Fibroblast of skin of right quadriceps (primary cell): ENCODE results near the gene CBFA2T2.
"Not testable (repeated sequence)": the region's sequence is repeated elsewhere in the genome, so short reads cannot be mapped to it uniquely, and the experiment has no call there.

Experiments used
- DNase-seq: peaks from one replicate; pipeline ENCODE4 v3.0.0-alpha.2; 2013

The CBFA2T2 gene

GRCh38 chr20:33490023-33490933 is at the start of gene CBFA2T2:
Gene CBFA2T2, plus strand, starts transcription at chr20:33490096. Its CDS starts 172 bp downstream, at chr20:33490268.
- DNase-seq: peak; percentile 61

- not testable (repeated sequence) for DNase-seq
These were observed 49.3 kb upstream of the CBFA2T2 start for GRCh38 chr20:33440562-33440961.

- DNase-seq: no peak
These were observed 48.5 kb upstream of the CBFA2T2 start for GRCh38 chr20:33441142-33441955.

GRCh38 chr20:33442136-33443005 is 47.5 kb upstream of the CBFA2T2 start:
- no peak for DNase-seq

GRCh38 chr20:33443006-33443511 is 46.8 kb upstream of the CBFA2T2 start:
- no peak for DNase-seq

- peak; percentile 76 for DNase-seq
These were observed 46.2 kb upstream of the CBFA2T2 start, which contains the start of gene SNTA1 for GRCh38 chr20:33443512-33444239. Gene SNTA1, minus strand, starts transcription at chr20:33443763. Its CDS starts 143 bp downstream, at chr20:33443620.

GRCh38 chr20:33444797-33445560 is 44.9 kb upstream of the CBFA2T2 start:
- no peak for DNase-seq

GRCh38 chr20:33445881-33446625 is 43.8 kb upstream of the CBFA2T2 start:
- DNase-seq: no peak

GRCh38 chr20:33450867-33451266 is 39.0 kb upstream of the CBFA2T2 start:
- no peak for DNase-seq

- peak; percentile 58 for DNase-seq
These were observed 32.8 kb upstream of the CBFA2T2 start for GRCh38 chr20:33456916-33457642.

- DNase-seq: no peak
These were observed 30.3 kb upstream of the CBFA2T2 start for GRCh38 chr20:33459599-33459998.

- no peak for DNase-seq
These were observed 29.2 kb upstream of the CBFA2T2 start for GRCh38 chr20:33460711-33461110.

- no peak for DNase-seq
These were observed 26.4 kb upstream of the CBFA2T2 start for GRCh38 chr20:33463332-33464101.

- not testable (repeated sequence) for DNase-seq
These were observed 25.1 kb upstream of the CBFA2T2 start for GRCh38 chr20:33464759-33465158.

- DNase-seq: no peak
These were observed 24.2 kb upstream of the CBFA2T2 start for GRCh38 chr20:33465481-33466302.

GRCh38 chr20:33466303-33466646 is 23.6 kb upstream of the CBFA2T2 start:
- DNase-seq: no peak

GRCh38 chr20:33470457-33470856 is 19.4 kb upstream of the CBFA2T2 start:
- DNase-seq: no peak

- DNase-seq: no peak
These were observed 19.0 kb upstream of the CBFA2T2 start for GRCh38 chr20:33470866-33471265.
